Right hindlimb (tissue), 1 donor: ENCODE results near the gene SEPTIN12.

Source experiments
- DNase-seq: peaks from one replicate; pipeline ENCODE4 v3.0.0-alpha.2; 2018

Gene SEPTIN12

DNA sequence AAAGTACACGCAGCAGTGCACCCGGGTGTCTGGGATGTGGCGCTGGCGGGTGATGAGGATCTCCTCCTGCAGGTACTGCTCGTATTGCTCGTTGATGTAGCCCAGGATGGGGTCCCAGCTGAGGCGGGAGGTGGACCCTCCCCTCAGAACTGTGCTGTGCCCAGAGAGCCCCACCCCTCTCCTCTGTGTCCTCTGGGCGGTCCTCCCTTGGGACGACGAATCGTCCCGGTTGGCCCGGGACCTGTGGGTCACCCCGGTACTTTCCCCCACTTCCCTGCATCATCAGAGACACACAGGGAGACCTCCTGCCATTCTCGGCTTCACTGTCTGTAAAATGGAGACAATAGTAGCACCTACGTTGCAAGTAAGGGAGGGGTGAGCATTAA is 4.2 kb downstream of the SEPTIN12 start:
- DNase-seq = no peak

GRCh38 chr16:4783251-4783950 is 4.7 kb downstream of the SEPTIN12 start:
- DNase-seq = no peak

DNA sequence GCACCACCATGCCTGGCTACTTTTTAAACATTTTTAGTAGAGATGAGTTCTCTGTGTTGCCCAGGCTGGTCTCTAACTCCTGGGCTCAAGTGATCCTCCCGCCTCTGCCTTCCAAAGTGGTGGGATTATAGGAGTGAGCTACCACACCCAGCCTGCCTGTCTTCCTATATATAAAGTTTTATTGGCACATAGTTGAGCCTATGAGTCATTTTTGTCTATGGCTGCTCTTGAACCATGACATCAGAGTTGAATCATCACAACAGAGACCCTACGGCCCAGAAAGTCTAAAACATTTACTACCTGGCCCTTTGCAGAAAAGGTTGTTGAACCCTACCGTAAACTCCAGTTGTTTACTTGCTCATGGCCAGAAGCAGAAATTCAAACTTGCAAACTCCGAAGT is 7.9 kb downstream of the SEPTIN12 start:
- no peak for DNase-seq

- no peak for DNase-seq
Observed at GRCh38 chr16:4778050-4778392, 10.1 kb downstream of the SEPTIN12 start.

DNA sequence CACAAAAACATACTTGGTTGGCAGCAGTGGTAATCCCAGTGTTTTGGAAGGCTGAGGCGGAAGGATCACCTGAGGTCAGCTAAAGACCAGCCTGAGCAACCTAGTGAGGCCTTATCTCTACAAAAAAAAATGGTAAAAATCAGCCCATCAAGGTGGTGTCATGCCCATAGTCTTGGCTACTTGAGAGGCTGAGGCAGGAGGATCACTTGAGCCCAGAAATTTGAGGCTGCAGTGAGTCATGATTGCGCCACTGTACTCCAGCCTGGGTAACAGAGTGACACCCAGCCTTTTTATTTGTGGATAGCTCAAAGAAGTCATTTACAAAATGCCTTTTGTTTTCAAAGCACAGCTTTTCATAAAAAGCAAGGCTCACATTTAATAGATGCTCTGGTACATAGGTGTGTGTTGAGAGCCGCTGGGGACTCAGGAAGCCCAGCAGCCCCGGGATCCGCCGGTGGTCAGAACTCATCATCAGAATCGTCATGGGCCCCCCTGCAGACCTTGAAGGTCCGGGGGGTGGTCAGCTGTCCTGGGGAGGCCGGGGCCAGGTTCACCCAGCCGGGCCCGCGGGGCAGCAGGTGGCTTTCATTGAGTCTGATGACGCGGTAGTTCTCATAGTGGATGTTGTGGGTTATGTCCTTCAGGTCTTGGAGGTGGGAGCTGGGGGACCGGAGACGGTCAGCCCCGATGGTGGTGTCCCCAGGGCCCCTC is 10.7 kb downstream of the SEPTIN12 start:
- no peak for DNase-seq

DNA sequence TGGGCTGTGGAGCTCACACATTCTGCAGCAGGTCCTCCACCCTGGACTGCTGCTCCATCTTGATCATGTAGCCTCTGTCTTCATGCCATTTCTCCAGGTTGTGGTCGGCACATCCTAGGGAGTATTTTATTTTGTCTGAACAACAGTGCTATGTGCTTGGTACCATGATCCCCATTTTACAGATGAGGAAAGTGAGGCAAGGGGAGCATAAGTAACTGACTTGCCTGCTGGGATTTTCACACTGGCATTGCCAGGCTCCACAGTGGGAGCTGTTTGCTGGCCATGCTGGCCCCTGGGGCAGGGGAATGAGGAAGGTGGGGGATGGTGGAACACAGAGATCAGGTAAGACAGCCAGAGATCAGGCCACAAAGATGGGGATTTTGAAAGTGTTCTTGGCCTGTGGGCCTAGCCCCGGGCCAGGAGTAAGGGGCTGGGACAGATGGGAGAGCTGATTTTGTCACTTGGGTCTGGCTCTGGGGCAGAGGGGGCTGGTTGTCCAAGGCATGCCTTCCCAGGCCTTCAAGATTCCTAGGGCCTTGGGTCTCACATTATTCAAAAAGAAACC is 11.9 kb downstream of the SEPTIN12 start:
- DNase-seq = no peak

GRCh38 chr16:4775005-4775404 is 13.1 kb downstream of the SEPTIN12 start:
- no peak for DNase-seq

DNA sequence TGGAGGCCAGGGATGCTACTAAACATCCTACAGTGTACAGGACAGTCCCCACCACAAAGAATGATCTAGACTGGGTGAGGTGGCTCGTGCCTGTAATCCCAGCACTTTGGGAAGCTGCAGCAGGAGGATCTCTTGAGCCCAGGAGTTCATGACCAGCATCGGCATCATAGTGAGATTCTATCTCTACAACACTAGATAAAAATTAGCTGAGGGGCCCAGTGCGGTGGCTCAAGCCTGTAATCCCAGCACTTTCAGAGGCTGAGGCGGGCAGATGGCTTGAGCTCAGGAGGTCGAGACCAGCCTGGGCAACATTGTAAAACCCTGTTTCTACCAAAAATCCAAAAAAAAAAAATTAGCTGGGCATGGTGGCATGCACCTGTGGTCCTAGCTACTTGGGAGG is 15.8 kb downstream of the SEPTIN12 start:
- DNase-seq = no peak

DNA sequence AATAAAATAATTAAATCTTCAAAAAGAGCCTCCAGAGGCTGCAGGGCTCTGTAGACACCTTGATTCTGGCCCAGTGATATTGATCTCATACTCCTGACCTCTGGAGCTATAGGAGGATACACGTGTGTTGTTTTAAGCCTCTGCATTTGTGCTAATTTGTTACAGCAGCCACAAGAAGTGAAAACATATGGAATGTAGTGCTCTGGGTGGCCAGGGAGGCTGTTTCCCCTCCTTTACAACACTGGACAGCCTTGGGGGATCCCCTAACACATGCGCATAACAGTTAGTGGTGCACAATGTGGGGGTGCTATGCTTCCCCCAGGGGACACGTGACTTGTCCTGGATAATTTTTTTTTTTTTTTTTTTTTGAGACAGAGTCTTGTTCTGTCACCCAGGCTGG is 16.5 kb downstream of the SEPTIN12 start:
- no peak for DNase-seq

DNA sequence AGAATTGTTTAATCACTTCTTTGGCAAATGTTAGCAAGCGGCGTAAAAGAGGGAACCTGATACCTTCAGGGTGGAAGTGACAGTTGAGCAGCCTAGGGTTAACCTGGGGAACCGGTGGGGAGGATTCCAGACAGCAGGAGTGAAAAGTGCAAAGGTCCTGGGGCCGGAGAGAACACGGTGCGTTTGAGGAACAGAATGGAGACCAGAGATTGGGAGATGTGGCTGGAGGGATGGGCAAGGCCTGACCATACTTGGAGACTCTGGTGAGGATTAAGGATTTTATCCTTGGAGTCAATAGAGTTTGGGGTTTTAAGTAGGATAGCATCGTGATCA is 18.9 kb downstream of the SEPTIN12 start:
- DNase-seq = no peak

- peak; percentile 98 for DNase-seq
Observed at GRCh38 chr16:4768549-4769305, 19.4 kb downstream of the SEPTIN12 start.

- DNase-seq = no peak
Observed at GRCh38 chr16:4767872-4768548, 20.1 kb downstream of the SEPTIN12 start.

GRCh38 chr16:4766875-4767628 is 21.1 kb downstream of the SEPTIN12 start, which contains the start of gene ZNF500:
Gene ZNF500, minus strand, starts transcription at chr16:4767162. Its CDS starts 1,184 bp downstream, at chr16:4765978.
- DNase-seq = peak; percentile 99

DNA sequence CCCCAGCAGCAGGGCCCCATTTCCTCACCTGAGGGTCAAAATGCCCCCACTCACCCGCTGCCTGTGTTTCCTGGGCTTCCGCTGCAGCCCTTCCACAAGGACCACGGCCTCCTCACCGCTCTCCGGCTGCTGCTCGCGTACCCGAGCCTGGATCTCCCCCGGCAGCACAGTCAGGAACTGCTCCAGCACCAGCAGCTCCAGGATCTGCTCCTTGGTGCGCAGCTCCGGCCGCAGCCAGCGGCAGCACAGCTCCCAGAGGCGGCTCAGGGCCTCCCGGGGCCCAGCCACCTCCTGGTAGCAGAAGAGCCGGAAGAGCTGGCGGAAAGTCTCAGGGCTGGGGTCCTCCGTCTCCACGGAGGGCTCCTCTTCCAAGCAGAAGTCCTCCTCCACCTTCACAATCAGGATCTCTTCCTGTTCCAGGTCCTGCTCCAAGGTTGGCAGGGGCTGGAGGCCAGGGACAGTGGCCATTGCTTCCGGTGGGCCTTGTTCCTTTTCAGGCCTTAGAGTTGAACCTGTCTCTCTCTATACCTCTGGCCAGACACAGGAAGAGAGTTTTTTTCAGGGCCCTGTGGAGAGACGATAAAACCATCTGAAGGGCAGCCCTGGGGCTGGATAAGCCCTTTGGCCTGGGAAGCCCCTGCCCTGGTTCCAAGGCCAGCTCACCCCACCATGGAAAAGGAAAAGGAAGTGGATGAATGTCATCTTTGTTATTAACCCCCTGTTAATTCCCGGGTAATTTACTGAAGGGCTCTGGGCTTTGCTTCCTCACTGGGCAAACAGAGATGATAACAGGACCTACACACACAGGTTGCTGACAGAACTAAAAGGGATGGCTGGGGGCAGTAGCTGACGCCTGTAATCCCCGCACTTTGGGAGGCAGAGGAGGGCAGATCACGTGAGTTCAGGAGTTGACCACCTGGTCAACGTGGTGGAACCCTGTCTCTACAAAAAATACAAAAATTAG is 22.4 kb downstream of the SEPTIN12 start:
- DNase-seq = no peak

DNA sequence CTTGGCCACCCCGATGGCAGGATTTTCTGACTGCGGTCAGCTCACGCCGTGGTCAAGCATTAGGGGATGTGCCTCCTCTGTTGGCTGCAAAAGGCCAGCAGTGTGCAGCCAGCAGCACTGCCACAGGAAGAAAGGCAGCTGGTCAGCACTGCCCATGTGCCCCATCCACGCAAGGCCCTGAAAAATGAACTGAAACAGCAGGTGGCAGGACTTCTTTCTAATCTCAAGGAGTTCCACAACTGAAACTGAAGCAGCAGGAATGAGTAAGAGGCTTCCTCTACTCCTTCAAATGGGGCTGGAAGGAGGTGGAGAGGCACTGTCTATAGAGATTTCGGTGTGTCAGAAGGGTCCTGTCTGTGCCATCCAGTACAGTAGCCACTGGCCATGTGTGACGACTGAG is 24.4 kb downstream of the SEPTIN12 start:
- no peak for DNase-seq

GRCh38 chr16:4762205-4762604 is 25.9 kb downstream of the SEPTIN12 start:
- no peak for DNase-seq

- DNase-seq = no peak
Observed at GRCh38 chr16:4760221-4760910, 27.8 kb downstream of the SEPTIN12 start.

DNA sequence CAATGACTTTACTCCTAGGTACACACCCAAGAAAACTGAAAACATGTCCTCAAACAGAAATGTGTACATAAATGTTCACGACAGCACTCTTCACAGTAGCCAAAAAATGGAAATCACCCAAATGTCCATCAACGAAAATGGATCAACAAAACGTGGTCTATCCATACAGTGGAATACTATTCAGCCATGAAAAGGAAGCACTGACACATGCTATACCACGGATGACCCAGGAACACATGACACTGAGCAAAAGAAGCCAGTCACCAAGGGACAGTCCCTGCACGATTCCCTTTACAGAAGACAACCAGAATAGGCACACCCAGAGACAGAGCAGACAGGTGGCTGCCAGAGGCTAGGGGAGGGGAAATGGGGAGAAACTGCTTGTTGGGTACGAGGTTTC is 32.5 kb downstream of the SEPTIN12 start:
- no peak for DNase-seq

DNA sequence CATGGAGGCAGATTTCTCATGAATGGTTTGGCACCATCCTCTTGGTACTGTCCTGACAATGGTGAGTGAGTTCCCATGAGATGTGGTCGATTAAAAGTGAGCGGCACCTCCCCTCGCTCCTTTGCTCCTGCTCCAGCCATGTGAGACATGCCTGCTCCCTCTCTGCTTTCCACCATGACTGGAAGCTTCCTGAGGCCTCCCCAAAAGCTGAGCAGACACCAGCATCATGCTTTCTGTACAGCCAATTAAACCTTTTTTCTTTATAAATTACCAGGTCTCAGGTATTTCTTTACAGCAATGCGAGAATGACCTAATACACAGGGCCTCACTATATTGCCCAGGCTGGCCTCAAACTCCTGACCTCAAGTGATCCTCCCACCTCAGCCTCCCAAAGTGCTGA is 33.3 kb downstream of the SEPTIN12 start:
- no peak for DNase-seq

GRCh38 chr16:4753227-4753626 is 34.9 kb downstream of the SEPTIN12 start:
- no peak for DNase-seq
